DOHH2 (cell line): ENCODE measurements around the gene HAO2.

Experiments used
- H3F3A ChIP-seq: fragments of 200-600 bp; sonication (generic), shearing (Covaris generic); 2 replicates; pipeline ENCODE4 v1.6.0; 2016; ENCODE audit warnings: antibody characterized with exemption, mild to moderate bottlenecking; ENCODE audit not compliant: control insufficient read depth, insufficient read depth
- H3K27ac ChIP-seq: fragments of 200-600 bp; sonication (generic); 2 replicates; pipeline ENCODE4 v1.5.1; 2014; ENCODE audit warnings: low read depth, mild to moderate bottlenecking, low read length, moderate library complexity
- H3K27me3 ChIP-seq: fragments of 200-600 bp; sonication (generic); 2 replicates; pipeline ENCODE4 v1.6.1; 2014; ENCODE audit warnings: mild to moderate bottlenecking, low read length, mixed read lengths; ENCODE audit not compliant: control insufficient read depth
- H3K36me3 ChIP-seq: fragments of 200-600 bp; sonication (generic); 2 replicates; pipeline ENCODE4 v1.6.1; 2014; ENCODE audit warnings: mild to moderate bottlenecking, low read length, moderate library complexity, mixed read lengths; ENCODE audit not compliant: control insufficient read depth
- H3K4me1 ChIP-seq: fragments of 200-600 bp; sonication (generic); 2 replicates; pipeline ENCODE4 v1.6.1; 2014; ENCODE audit warnings: mild to moderate bottlenecking, low read length, mixed read lengths; ENCODE audit not compliant: control insufficient read depth
- H3K4me2 ChIP-seq: fragments of 200-600 bp; sonication (generic); 2 replicates; pipeline ENCODE4 v1.6.0; 2014; ENCODE audit warnings: mild to moderate bottlenecking, low read length, moderate library complexity
- H3K4me3 ChIP-seq: fragments of 200-600 bp; sonication (generic); 2 replicates; pipeline ENCODE4 v1.5.1; 2014; ENCODE audit warnings: mild to moderate bottlenecking, low read length, mixed read lengths
- H3K79me2 ChIP-seq: fragments of 200-600 bp; sonication (generic); 2 replicates; pipeline ENCODE4 v1.6.1; 2014; ENCODE audit warnings: mild to moderate bottlenecking, low read length, mixed read lengths; ENCODE audit not compliant: control insufficient read depth
- H3K9me2 ChIP-seq: fragments of 200-600 bp; sonication (generic); replicated peaks from 2 replicates; pipeline ENCODE4 v1.6.1; 2014; ENCODE audit warnings: mild to moderate bottlenecking, low read length, mixed read lengths; ENCODE audit not compliant: control insufficient read depth
- H3K9me3 ChIP-seq: fragments of 200-600 bp; sonication (generic); 2 replicates; pipeline ENCODE4 v1.6.1; 2014; ENCODE audit warnings: antibody characterized with exemption, low read length, mixed read lengths; ENCODE audit not compliant: control insufficient read depth, insufficient read depth
- H4K20me1 ChIP-seq: fragments of 200-600 bp; sonication (generic); 2 replicates; pipeline ENCODE4 v1.6.0; 2014; ENCODE audit warnings: low read depth, mild to moderate bottlenecking, antibody characterized with exemption, low read length, moderate library complexity; ENCODE audit not compliant: control insufficient read depth, insufficient read depth
- EZH2phosphoT487 ChIP-seq: fragments of 200-600 bp; sonication (generic); IDR thresholded peaks from 2 replicates; pipeline ENCODE4 v1.6.1; 2017; ENCODE audit warnings: borderline replicate concordance, mild to moderate bottlenecking, antibody characterized with exemption, low read length, moderate library complexity, mixed read lengths
- TF ChIP-seq, protein P1 (sequence below): fragments of 200-600 bp; sonication (generic); IDR thresholded peaks from one replicate; pipeline ENCODE4 v1.5.1; 2014; ENCODE audit warnings: antibody characterized with exemption, mild to moderate bottlenecking, low read depth, low read length; ENCODE audit not compliant: poor library complexity, severe bottlenecking

HAO2 gene

DNA sequence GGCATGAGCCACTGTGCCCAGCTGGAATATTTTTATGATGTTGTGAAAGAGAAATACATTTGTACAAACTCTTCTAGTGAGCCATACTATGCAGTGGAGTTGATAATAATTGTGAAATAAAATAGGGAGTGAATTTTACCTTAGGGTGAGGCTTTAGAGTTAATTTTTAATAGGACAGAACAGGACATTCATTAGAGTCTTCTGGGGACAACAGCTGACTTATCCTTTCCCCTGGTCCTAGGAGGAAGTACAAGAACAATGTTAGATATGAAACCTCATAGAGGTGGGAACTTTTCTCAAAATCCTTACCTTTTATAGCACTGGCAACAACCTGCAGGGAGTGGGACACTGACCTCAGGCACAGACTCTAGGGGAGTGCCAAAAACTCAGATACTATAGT is 21.9 kb downstream of the HAO2 start:
- H3K9me3 ChIP-seq = no peaks in the 10 kb centered on the region
- no peaks in the 10 kb centered on the region for H4K20me1 ChIP-seq
- no peak overlapping the region for H3K4me2 ChIP-seq
- no peaks in the 10 kb centered on the region for H3F3A ChIP-seq
- TF ChIP-seq, protein P1, sequence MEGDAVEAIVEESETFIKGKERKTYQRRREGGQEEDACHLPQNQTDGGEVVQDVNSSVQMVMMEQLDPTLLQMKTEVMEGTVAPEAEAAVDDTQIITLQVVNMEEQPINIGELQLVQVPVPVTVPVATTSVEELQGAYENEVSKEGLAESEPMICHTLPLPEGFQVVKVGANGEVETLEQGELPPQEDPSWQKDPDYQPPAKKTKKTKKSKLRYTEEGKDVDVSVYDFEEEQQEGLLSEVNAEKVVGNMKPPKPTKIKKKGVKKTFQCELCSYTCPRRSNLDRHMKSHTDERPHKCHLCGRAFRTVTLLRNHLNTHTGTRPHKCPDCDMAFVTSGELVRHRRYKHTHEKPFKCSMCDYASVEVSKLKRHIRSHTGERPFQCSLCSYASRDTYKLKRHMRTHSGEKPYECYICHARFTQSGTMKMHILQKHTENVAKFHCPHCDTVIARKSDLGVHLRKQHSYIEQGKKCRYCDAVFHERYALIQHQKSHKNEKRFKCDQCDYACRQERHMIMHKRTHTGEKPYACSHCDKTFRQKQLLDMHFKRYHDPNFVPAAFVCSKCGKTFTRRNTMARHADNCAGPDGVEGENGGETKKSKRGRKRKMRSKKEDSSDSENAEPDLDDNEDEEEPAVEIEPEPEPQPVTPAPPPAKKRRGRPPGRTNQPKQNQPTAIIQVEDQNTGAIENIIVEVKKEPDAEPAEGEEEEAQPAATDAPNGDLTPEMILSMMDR = no peak
- TF ChIP-seq EZH2phosphoT487 = no peak
- H3K36me3 ChIP-seq = no peaks in the 10 kb centered on the region
- no peaks in the 10 kb centered on the region for H3K27me3 ChIP-seq
- no peaks in the 10 kb centered on the region for H3K4me1 ChIP-seq
- H3K79me2 ChIP-seq = no peaks in the 10 kb centered on the region
- H3K4me3 ChIP-seq = no peak overlapping the region
- H3K27ac ChIP-seq = no peak overlapping the region
- no peaks in the 10 kb centered on the region for H3K9me2 ChIP-seq

DNA sequence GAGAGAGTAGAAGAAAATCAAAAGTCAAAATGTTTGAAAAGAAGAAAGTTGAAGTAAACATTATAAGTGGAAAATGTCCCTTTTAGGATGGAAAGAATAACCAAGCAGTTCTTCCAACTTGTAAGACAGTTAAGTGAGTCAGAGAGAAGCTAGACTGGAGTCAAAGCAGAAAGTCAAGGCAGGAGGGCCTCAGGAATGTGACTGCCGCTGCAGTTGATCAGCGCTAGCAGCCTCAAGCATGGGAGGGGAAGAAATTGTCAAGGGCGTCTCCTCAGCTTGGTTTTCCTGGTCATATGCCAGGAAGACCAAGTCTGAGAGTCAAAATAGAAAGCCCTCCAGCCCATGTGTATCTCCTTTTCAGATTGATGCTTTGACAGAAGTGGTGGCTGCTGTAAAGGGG is 23.2 kb downstream of the HAO2 start:
- no peaks in the 10 kb centered on the region for H3K9me2 ChIP-seq
- no peak overlapping the region for H3K4me3 ChIP-seq
- no peak overlapping the region for H3K27ac ChIP-seq
- H3K36me3 ChIP-seq = no peaks in the 10 kb centered on the region
- TF ChIP-seq, protein P1 = no peak
- no peaks in the 10 kb centered on the region for H3F3A ChIP-seq
- H3K4me1 ChIP-seq = no peaks in the 10 kb centered on the region
- H3K79me2 ChIP-seq = no peaks in the 10 kb centered on the region
- H3K9me3 ChIP-seq = no peaks in the 10 kb centered on the region
- no peaks in the 10 kb centered on the region for H4K20me1 ChIP-seq
- no peaks in the 10 kb centered on the region for H3K27me3 ChIP-seq
- no peak overlapping the region for H3K4me2 ChIP-seq

DNA sequence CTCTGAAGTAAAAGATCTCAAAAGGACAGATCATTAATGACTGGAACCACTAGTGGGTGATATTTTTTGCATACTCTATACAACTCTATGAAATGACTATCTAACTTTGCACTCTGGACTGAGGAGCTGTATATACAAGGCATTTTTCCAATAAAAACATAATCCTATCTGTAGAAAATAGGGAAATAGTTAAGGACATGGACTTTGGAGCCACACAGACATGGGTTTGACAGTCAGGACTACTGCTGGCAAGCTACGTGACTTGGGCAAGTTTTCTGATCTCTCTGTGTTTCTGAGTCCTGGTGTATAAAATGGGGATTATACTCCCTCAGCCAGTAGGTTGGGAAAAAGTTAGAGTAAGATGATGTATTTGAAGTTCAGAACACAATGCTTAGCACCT is 25.5 kb downstream of the HAO2 start:
- no peaks in the 10 kb centered on the region for H3K79me2 ChIP-seq
- no peaks in the 10 kb centered on the region for H3K9me2 ChIP-seq
- no peaks in the 10 kb centered on the region for H3K27me3 ChIP-seq
- H3K9me3 ChIP-seq = no peaks in the 10 kb centered on the region
- H3K4me3 ChIP-seq = no peak overlapping the region
- H4K20me1 ChIP-seq = no peaks in the 10 kb centered on the region
- TF ChIP-seq EZH2phosphoT487 = no peak
- TF ChIP-seq, protein P1 = no peak
- no peaks in the 10 kb centered on the region for H3K4me1 ChIP-seq
- H3K27ac ChIP-seq = no peak overlapping the region
- no peak overlapping the region for H3K4me2 ChIP-seq
- H3F3A ChIP-seq = no peaks in the 10 kb centered on the region
- no peaks in the 10 kb centered on the region for H3K36me3 ChIP-seq

DNA sequence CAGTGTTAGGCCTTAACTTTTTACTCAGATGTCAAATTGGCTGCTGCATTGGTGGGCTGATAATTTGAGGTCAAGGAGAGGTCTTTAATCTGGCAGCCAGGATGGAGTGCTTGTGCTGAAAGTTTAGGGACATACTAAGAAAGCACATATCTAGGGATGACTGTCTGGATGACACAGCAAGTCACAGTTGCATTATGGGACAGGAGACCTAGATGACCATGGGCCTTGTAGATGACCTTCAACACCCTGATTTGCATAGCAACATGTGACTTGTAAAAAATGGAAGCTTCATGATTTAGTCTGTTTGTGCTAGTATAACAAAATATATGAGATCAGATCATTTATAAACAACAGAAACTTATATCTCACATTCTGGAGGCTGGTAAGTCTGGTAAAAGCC is 28.4 kb downstream of the HAO2 start:
- Histone ChIP-seq H3K9me3 (no peaks in the 10 kb centered on the region), H3K4me1 (no peaks in the 10 kb centered on the region), H3K9me2 (no peaks in the 10 kb centered on the region), H3K4me2 (no peak overlapping the region), H3F3A (no peaks in the 10 kb centered on the region), H3K27me3 (no peaks in the 10 kb centered on the region), H3K27ac (no peak overlapping the region), H3K36me3 (no peaks in the 10 kb centered on the region), H4K20me1 (no peaks in the 10 kb centered on the region), H3K4me3 (no peak overlapping the region), H3K79me2 (no peaks in the 10 kb centered on the region)
- TF ChIP-seq, protein P1 = no peak
- no peak for TF ChIP-seq EZH2phosphoT487
